ENCODE measurements around the gene CLCNKB. TPM values are rescaled to one million over a fixed set of nuclear protein-coding genes. Genes with fewer than 3 reads are reported as not detected.

Gene CLCNKB
- total RNA-seq = 10 to 100 TPM in 3 of 4 donors, 1 to 10 TPM in 1; 7.1 to 42.2 (median 15.4) TPM

- Histone ChIP-seq H3K4me1 (peaks cover 7 to 12% of the 10 kb centered on the region in 2 donors), H3K27ac (peak within 1 kb of the TSS; percentile 52 to 76 (median 56)), H3K9me3 (no peaks in the 10 kb centered on the region), H3K36me3 (no peaks in the 10 kb centered on the region), H3K27me3 (no peaks in the 10 kb centered on the region), H3K4me3 (replicated peaks in 1 of 3) (no peak within 1 kb of the TSS)
- intact Hi-C loops (cut with DNase I) = no loop called here
- 44 to 65% methylated on average over 3 to 5 of the region's 7 CpGs for WGBS, 2 donors
- DNase-seq = peak; percentile 86 to 92
- TF ChIP-seq POLR2A (IDR thresholded peaks at IDR 0.05) = no peak
- TF ChIP-seq CTCF (IDR thresholded peaks at IDR 0.05) = no peak
Observed at GRCh38 chr1:16043521-16043920, at the start of gene CLCNKB. TSS of gene CLCNKB (plus strand) at chr1:16043782. CDS start at chr1:16044493, 711 bp downstream.

GRCh38 chr1:15994081-15994480 is 49.5 kb upstream of the CLCNKB start:
- no peaks in the 10 kb centered on the region for H3K27me3 ChIP-seq
- H3K4me3 ChIP-seq (replicated peaks in 1 of 3) = no peak overlapping the region
- no peaks in the 10 kb centered on the region for H3K9me3 ChIP-seq
- intact Hi-C loops (cut with DNase I) = no loop called here
- H3K36me3 ChIP-seq = no peaks in the 10 kb centered on the region
- no peak for DNase-seq
- WGBS, 2 donors = 100% methylated on average over 2 of the region's 10 CpGs; no CpG with 5 or more reads in 1 of the 2 donors
- no peak for TF ChIP-seq POLR2A (IDR thresholded peaks at IDR 0.05)
- no peaks in the 10 kb centered on the region for H3K4me1 ChIP-seq
- H3K27ac ChIP-seq = no peak overlapping the region

- H3K36me3 ChIP-seq = no peaks in the 10 kb centered on the region
- H3K27ac ChIP-seq = no peak overlapping the region
- TF ChIP-seq CTCF (IDR thresholded peaks at IDR 0.05) = peak; percentile 51 to 86 (median 72)
- TF ChIP-seq POLR2A (IDR thresholded peaks at IDR 0.05) = no peak
- H3K27me3 ChIP-seq = no peaks in the 10 kb centered on the region
- DNase-seq = peak; percentile 52 to 58
- H3K4me1 ChIP-seq = no peaks in the 10 kb centered on the region
- 75% methylated on average over 11 of the region's 11 CpGs for WGBS, 2 donors
- no peaks in the 10 kb centered on the region for H3K9me3 ChIP-seq
- H3K4me3 ChIP-seq (replicated peaks in 1 of 3) = no peak overlapping the region
- intact Hi-C loops (cut with DNase I) = no loop called here
Observed at GRCh38 chr1:15994590-15995351, 48.8 kb upstream of the CLCNKB start.

GRCh38 chr1:15997076-15997585 is 46.5 kb upstream of the CLCNKB start:
- H3K36me3 ChIP-seq = no peaks in the 10 kb centered on the region
- intact Hi-C loops (cut with DNase I) = no loop called here
- H3K27me3 ChIP-seq = no peaks in the 10 kb centered on the region
- no peaks in the 10 kb centered on the region for H3K9me3 ChIP-seq
- DNase-seq = no peak
- no peak overlapping the region for H3K4me3 ChIP-seq (replicated peaks in 1 of 3)
- no peaks in the 10 kb centered on the region for H3K4me1 ChIP-seq
- H3K27ac ChIP-seq = no peak overlapping the region
- WGBS, 2 donors = 69 to 86% methylated on average over 6 to 9 of the region's 9 CpGs
- no peak for TF ChIP-seq CTCF (IDR thresholded peaks at IDR 0.05)
- TF ChIP-seq POLR2A (IDR thresholded peaks at IDR 0.05) = no peak

- WGBS, 2 donors = 85 to 89% methylated on average over 8 to 9 of the region's 9 CpGs
Observed at GRCh38 chr1:15997637-15998280, 45.8 kb upstream of the CLCNKB start.

More at GRCh38 chr1:15997637-15998280, 45.8 kb upstream of the CLCNKB start:
- no peaks in the 10 kb centered on the region for H3K36me3 ChIP-seq
- H3K27me3 ChIP-seq = no peaks in the 10 kb centered on the region
- TF ChIP-seq CTCF (IDR thresholded peaks at IDR 0.05) = no peak
- TF ChIP-seq POLR2A (IDR thresholded peaks at IDR 0.05) = no peak
- no peak overlapping the region for H3K27ac ChIP-seq
- intact Hi-C loops (cut with DNase I) = no loop called here
- H3K9me3 ChIP-seq = no peaks in the 10 kb centered on the region
- no peak overlapping the region for H3K4me3 ChIP-seq (replicated peaks in 1 of 3)
- H3K4me1 ChIP-seq = no peaks in the 10 kb centered on the region
- DNase-seq = no peak
